ENCODE results near the gene UBE2V1.

The UBE2V1 gene

DNA sequence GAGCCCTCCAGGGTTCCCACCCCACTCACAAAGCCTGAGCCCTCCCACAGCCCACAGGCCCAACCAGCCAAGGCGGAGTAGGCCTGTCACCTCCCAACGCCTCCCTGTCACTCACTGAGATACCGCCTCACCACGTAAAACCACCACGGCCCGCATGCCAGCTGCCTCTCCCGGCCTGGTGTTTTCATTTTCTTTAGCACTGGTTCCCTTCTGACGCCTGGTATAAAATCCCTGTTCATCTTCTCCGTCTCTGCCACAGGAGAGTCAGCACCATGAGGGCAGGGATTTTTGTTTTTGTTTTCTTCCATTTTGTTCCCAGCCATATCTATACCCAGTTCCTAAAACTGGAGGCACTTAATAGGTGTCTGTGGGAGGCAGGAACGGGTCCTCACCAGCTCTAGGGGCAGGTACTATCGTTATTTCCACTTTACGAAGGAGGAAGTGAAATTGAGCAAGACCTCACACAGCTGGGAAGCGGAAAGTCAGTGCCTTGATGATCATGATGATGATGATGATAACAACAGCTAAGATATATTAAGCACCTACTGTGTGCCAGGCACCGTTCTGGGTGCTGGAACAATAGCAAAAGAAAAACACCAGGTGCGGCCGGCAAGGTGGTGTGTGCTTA is 71.6 kb downstream of the UBE2V1 start:
- no peak for DNase-seq

DNA sequence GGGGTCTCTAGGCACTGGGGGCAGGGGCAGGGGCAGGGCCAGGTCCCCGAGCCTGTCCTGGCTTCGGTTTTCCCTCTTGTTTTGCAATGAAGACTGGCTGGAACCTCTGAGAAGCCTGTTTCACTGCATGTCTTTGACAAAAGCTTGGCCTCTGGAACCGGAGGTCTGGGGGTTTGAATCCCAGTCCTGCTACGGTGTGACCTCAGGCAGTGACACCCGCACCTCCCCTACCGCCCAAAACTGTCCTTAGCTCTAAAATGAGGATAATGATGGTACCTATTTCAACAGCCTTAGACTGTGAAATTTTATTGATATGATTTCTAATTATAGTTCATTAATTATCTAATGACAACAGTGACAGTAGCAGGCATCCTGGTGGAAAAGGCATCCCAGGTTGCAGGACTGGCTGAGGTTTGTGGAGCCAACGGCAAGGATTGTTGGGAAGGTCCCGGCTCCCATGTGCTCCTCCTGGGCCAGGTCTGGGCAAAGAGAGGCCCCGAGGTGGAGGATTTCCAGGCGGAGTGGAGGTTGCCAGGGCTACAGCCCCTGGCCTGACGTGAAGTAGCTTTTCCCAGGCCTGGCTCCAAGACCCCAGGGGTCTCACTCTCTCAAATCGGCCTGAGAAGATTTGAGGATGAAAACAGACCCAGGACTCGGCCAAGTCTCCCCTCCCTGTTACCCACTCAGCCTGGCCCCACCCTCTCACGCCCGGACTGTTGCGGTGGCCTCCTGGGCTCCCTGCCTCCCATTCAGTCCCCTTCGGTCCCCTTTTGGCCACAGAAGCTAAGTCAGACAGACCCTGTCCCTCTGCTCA is 72.3 kb downstream of the UBE2V1 start:
- no peak for DNase-seq

- no peak for DNase-seq
Observed at GRCh38 chr20:50039706-50040431, 73.1 kb downstream of the UBE2V1 start.

DNA sequence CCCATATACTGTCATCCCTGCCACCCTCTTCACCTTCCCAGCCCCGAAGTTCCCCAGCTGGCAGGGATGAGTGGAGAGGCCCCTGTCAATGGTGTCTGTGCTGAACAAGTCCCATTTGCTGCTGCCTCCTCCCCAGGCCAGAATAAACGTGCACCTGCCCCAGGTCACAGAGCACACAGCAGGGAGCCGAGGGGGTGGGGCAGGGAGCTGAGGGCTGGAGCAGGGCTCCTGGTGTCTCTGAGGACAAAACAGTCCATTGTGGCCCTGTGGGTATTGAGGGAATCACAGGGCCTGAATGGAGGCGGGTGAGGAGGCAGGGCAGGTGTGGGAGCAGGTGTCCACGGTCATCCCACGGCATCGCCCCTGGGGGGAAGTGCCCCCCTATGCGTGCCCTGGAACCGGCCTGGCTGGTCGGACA is 74.4 kb downstream of the UBE2V1 start:
- no peak for DNase-seq

GRCh38 chr20:50038169-50038568 is 74.8 kb downstream of the UBE2V1 start:
- no peak for DNase-seq

- DNase-seq = no peak
Observed at GRCh38 chr20:50037575-50037974, 75.4 kb downstream of the UBE2V1 start.

GRCh38 chr20:50037123-50037522 is 75.8 kb downstream of the UBE2V1 start:
- DNase-seq = no peak

GRCh38 chr20:50036703-50037102 is 76.2 kb downstream of the UBE2V1 start:
- no peak for DNase-seq

- peak; percentile 26 for DNase-seq
Observed at GRCh38 chr20:50034567-50035180, 78.3 kb downstream of the UBE2V1 start.

- no peak for DNase-seq
Observed at GRCh38 chr20:50032955-50033666, 79.8 kb downstream of the UBE2V1 start.
